HEK293 (cell line): Measurements from ENCODE around the gene MICAL3.

Experiments used
- CTCF ChIA-PET: fragments of 350-600 bp; formaldehyde crosslinking; extraction: SDS; loops from one replicate; lab custom pipeline; 2021; ENCODE audit warnings: antibody characterized with exemption; lab: Yijun Ruan, JAX
- POLR2A ChIA-PET: fragments of 300-600 bp; formaldehyde crosslinking; extraction: SDS; loops from one replicate; lab custom pipeline; 2020; ENCODE audit warnings: antibody characterized with exemption, inconsistent platforms; lab: Yijun Ruan, JAX
- H3K27ac ChIP-seq: fragments of 200-500 bp; sonication (Bioruptor generic); 2 replicates; pipeline ENCODE4 v1.5.1; 2014; ENCODE audit warnings: low read depth, low read length, control low read depth, inconsistent platforms; ENCODE audit errors: extremely low read depth
- H3K36me3 ChIP-seq, 2 experiments: fragments of 200-500 bp in 1 of 2; sonication (Bioruptor generic) in 1 of 2; 1 replicate in 1 of 2; 2 replicates in 1 of 2; pipeline ENCODE4 v1.5.1; 2014 to 2017; ENCODE audit warnings: inconsistent platforms in 2 of 2, low read length in 2 of 2; ENCODE audit not compliant: control insufficient read depth in 2 of 2, insufficient read depth in 1 of 2
- H3K4me1 ChIP-seq: fragments of 200-500 bp; sonication (Bioruptor generic); 2 replicates; pipeline ENCODE4 v1.5.1; 2014; ENCODE audit warnings: mild to moderate bottlenecking, low read length, inconsistent platforms; ENCODE audit not compliant: control insufficient read depth, insufficient read depth
- H3K4me3 ChIP-seq: 2 replicates; pipeline ENCODE4 v1.5.1; 2011; ENCODE audit warnings: low read depth, mild to moderate bottlenecking, control low read depth, low read length, moderate library complexity
- H3K9me3 ChIP-seq: fragments of 200-500 bp; sonication (Bioruptor generic); 2 replicates; pipeline ENCODE4 v1.5.1; 2014; ENCODE audit warnings: low read depth, low read length, inconsistent platforms; ENCODE audit not compliant: control insufficient read depth, insufficient read depth
- BCL11A ChIP-seq: fragments of 450-650 bp; formaldehyde crosslinking; IDR thresholded peaks from 2 replicates; pipeline ENCODE4 v1.5.1; 2016; ENCODE audit warnings: low read depth, missing biosample characterization, missing genetic modification characterization
- OVOL3 ChIP-seq: fragments of 450-650 bp; formaldehyde crosslinking; IDR thresholded peaks from 2 replicates; pipeline ENCODE4 v1.5.1; 2016; ENCODE audit warnings: missing biosample characterization, missing genetic modification characterization
- SCRT2 ChIP-seq: fragments of 450-650 bp; formaldehyde crosslinking; IDR thresholded peaks from 2 replicates; pipeline ENCODE4 v1.5.1; 2016; ENCODE audit warnings: missing biosample characterization, missing genetic modification characterization
- ZBTB1 ChIP-seq: fragments of 450-650 bp; formaldehyde crosslinking; IDR thresholded peaks from 2 replicates; pipeline ENCODE4 v1.5.1; 2016; ENCODE audit warnings: missing biosample characterization, missing genetic modification characterization
- ZFP3 ChIP-seq: fragments of 450-650 bp; formaldehyde crosslinking; IDR thresholded peaks from 2 replicates; pipeline ENCODE4 v1.5.1; 2016; ENCODE audit warnings: low read depth, missing biosample characterization, missing genetic modification characterization
- ZNF174 ChIP-seq: fragments of 450-650 bp; formaldehyde crosslinking; IDR thresholded peaks from 2 replicates; pipeline ENCODE4 v1.5.0; 2017; ENCODE audit warnings: missing biosample characterization, mild to moderate bottlenecking, missing genetic modification characterization
- ZNF426 ChIP-seq: fragments of 450-650 bp; formaldehyde crosslinking; IDR thresholded peaks from 2 replicates; pipeline ENCODE4 v1.5.1; 2017; ENCODE audit warnings: missing biosample characterization, missing genetic modification characterization, mild to moderate bottlenecking, inconsistent platforms, moderate library complexity
- ZNF501 ChIP-seq: fragments of 450-650 bp; formaldehyde crosslinking; IDR thresholded peaks from 2 replicates; pipeline ENCODE4 v1.5.1; 2016; ENCODE audit warnings: missing biosample characterization, missing genetic modification characterization
- ZNF571 ChIP-seq: fragments of 450-650 bp; formaldehyde crosslinking; IDR thresholded peaks from 2 replicates; pipeline ENCODE4 v1.5.0; 2017; ENCODE audit warnings: missing biosample characterization, missing genetic modification characterization
- ZNF610 ChIP-seq: fragments of 450-650 bp; formaldehyde crosslinking; IDR thresholded peaks from 2 replicates; pipeline ENCODE4 v1.5.1; 2016; ENCODE audit warnings: missing biosample characterization, missing genetic modification characterization, borderline replicate concordance
- ZNF624 ChIP-seq: fragments of 450-650 bp; formaldehyde crosslinking; IDR thresholded peaks from 2 replicates; pipeline ENCODE4 v1.5.1; 2017; ENCODE audit warnings: missing biosample characterization, missing genetic modification characterization
- ZNF654 ChIP-seq: fragments of 450-650 bp; formaldehyde crosslinking; IDR thresholded peaks from 2 replicates; pipeline ENCODE4 v1.5.1; 2016; ENCODE audit warnings: low read depth, missing biosample characterization, missing genetic modification characterization
- ZNF701 ChIP-seq: fragments of 450-650 bp; formaldehyde crosslinking; IDR thresholded peaks from 2 replicates; pipeline ENCODE4 v1.5.1; 2016; ENCODE audit warnings: missing biosample characterization, missing genetic modification characterization
- ZNF785 ChIP-seq: fragments of 450-650 bp; formaldehyde crosslinking; IDR thresholded peaks from 2 replicates; pipeline ENCODE4 v1.5.1; 2016; ENCODE audit warnings: missing biosample characterization, missing genetic modification characterization
- ZNF791 ChIP-seq: fragments of 450-650 bp; formaldehyde crosslinking; IDR thresholded peaks from 2 replicates; pipeline ENCODE4 v1.5.1; 2016; ENCODE audit warnings: missing biosample characterization, missing genetic modification characterization
- ZNF792 ChIP-seq: fragments of 450-650 bp; formaldehyde crosslinking; IDR thresholded peaks from 2 replicates; pipeline ENCODE4 v1.5.1; 2016; ENCODE audit warnings: missing biosample characterization, missing genetic modification characterization
- ZNF837 ChIP-seq: fragments of 450-650 bp; formaldehyde crosslinking; IDR thresholded peaks from 2 replicates; pipeline ENCODE4 v1.5.1; 2016; ENCODE audit warnings: missing biosample characterization, missing genetic modification characterization
- TF ChIP-seq, protein P1 (sequence below): sonication (generic); formaldehyde crosslinking; IDR thresholded peaks from 2 replicates; pipeline ENCODE4 v1.8.1; 2022; ENCODE audit warnings: mild to moderate bottlenecking, moderate library complexity, missing genetic modification reagents
- TF ChIP-seq, protein P2 (sequence below): fragments of 450-650 bp; formaldehyde crosslinking; IDR thresholded peaks from 2 replicates; pipeline ENCODE4 v1.5.1; 2016; ENCODE audit warnings: missing biosample characterization, missing genetic modification characterization
- TF ChIP-seq, protein P3 (sequence below): fragments of 450-650 bp; formaldehyde crosslinking; IDR thresholded peaks from 2 replicates; pipeline ENCODE4 v1.5.1; 2017; ENCODE audit warnings: missing biosample characterization, missing genetic modification characterization
- TF ChIP-seq, protein P4 (sequence below): fragments of 450-650 bp; formaldehyde crosslinking; IDR thresholded peaks from 2 replicates; pipeline ENCODE4 v1.5.1; 2017; ENCODE audit warnings: missing biosample characterization, missing genetic modification characterization
- TF ChIP-seq, protein P5 (sequence below): fragments of 450-650 bp; formaldehyde crosslinking; IDR thresholded peaks from 2 replicates; pipeline ENCODE4 v1.5.1; 2017; ENCODE audit warnings: missing biosample characterization, missing genetic modification characterization

The MICAL3 gene

DNA sequence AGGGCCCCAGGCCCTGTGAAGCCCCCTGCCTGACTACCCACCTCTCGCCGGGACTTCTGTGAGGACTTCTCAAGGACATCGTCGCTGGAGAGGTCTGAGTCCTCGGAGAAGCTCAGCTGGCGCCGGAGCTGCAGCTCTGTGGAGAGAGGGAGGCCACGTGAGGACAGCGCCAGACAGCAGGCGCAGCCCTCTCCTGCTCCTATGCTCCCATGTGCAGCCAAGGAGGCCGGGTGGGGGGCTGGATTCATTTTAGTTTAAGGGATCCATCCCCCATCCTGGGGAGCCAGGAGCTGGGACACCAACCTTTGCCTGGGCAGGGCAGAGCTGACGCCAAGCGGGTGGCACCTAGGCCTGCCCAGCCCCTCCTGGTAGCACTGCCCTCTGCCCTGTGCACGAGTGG lies 207.7 kb downstream of the MICAL3 start (continued):
- TF ChIP-seq, protein P1, sequence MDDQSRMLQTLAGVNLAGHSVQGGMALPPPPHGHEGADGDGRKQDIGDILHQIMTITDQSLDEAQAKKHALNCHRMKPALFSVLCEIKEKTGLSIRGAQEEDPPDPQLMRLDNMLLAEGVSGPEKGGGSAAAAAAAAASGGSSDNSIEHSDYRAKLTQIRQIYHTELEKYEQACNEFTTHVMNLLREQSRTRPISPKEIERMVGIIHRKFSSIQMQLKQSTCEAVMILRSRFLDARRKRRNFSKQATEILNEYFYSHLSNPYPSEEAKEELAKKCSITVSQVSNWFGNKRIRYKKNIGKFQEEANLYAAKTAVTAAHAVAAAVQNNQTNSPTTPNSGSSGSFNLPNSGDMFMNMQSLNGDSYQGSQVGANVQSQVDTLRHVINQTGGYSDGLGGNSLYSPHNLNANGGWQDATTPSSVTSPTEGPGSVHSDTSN (CRISPR knock-in tag), result no peak
- TF ChIP-seq, protein P2, sequence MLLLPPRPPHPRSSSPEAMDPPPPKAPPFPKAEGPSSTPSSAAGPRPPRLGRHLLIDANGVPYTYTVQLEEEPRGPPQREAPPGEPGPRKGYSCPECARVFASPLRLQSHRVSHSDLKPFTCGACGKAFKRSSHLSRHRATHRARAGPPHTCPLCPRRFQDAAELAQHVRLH (tag by site-specific recombination), result no peak
- TF ChIP-seq ZNF610 (no peak), ZNF426 (tag by site-specific recombination) (no peak), ZNF501 (tag by site-specific recombination) (no peak)
- TF ChIP-seq, protein P3, sequence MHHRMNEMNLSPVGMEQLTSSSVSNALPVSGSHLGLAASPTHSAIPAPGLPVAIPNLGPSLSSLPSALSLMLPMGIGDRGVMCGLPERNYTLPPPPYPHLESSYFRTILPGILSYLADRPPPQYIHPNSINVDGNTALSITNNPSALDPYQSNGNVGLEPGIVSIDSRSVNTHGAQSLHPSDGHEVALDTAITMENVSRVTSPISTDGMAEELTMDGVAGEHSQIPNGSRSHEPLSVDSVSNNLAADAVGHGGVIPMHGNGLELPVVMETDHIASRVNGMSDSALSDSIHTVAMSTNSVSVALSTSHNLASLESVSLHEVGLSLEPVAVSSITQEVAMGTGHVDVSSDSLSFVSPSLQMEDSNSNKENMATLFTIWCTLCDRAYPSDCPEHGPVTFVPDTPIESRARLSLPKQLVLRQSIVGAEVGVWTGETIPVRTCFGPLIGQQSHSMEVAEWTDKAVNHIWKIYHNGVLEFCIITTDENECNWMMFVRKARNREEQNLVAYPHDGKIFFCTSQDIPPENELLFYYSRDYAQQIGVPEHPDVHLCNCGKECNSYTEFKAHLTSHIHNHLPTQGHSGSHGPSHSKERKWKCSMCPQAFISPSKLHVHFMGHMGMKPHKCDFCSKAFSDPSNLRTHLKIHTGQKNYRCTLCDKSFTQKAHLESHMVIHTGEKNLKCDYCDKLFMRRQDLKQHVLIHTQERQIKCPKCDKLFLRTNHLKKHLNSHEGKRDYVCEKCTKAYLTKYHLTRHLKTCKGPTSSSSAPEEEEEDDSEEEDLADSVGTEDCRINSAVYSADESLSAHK, result no peak

DNA sequence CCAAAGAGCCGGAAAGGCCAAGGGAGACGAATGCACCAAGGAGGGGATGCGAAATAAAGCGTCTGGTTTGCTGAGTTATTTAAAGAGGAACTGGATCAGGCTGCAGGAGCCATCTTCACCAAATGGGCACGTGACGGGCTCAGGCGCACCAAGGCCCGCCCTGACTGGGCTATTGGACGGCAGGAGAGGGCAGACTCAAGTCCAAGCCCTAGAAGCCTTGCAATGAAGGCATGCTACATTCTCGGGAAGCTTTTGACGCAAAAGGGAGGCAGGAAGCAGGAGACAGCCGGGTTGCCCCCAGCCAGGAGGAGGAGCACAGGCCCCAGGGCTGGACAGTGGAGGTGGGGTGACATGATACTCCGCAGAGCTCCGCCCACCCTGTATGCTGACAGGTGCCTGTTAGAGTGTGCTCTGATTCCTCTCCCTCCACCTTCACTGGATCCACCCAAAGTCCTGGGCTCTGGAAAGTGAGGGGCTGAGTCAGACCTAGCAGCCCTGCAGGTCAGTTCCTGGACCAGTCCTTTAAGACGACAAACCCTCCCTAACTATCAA lies 208.6 kb downstream of the MICAL3 start:
- Histone ChIP-seq H3K9me3 (no peaks in the 10 kb centered on the region), H3K4me3 (no peak overlapping the region), H3K27ac (no peak overlapping the region), H3K4me1 (no peaks in the 10 kb centered on the region), H3K36me3 (peaks cover 5 to 68% of the 10 kb centered on the region in 2 experiments; a peak in 2 of 3 replicates)
- ChIA-PET CTCF (interaction anchor here (0.6 to 2.2 kb wide), 2 partner anchors 76 to 260 kb away, joined by 3 to 6 read pairs; no protein-coding TSS in a partner anchor), POLR2A (no interaction called here)
- no peak for TF ChIP-seq ZNF701
- peak; percentile 81 for TF ChIP-seq SCRT2 (tag by site-specific recombination)
- TF ChIP-seq ZBTB1, result no peak
- TF ChIP-seq ZNF624 (tag by site-specific recombination), result no peak

DNA sequence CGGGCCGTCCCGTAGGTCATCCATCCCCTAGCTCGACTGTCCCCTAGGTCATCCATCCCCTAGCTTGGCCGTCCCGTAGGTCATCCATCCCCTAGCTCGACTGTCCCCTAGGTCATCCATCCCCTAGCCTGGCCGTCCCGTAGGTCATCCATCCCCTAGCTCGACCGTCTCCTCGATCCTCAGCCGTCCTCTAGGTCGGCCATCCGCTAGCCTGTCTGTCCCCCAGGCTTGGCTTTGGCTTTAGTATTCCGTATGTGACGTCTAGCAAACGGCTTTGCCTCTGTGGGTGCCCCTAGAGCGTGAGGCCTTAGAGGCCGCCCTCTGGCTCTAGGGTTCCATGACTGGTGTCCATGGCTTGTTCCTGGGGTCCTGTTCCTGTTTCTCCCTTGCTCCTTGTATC lies 209.5 kb downstream of the MICAL3 start:
- Histone ChIP-seq H3K27ac (no peak overlapping the region), H3K9me3 (no peaks in the 10 kb centered on the region), H3K4me1 (no peaks in the 10 kb centered on the region), H3K36me3 (peaks cover 5 to 70% of the 10 kb centered on the region in 2 experiments; a peak in 2 of 3 replicates), H3K4me3 (no peak overlapping the region)
- TF ChIP-seq ZNF837 (tag by site-specific recombination) (no peak), BCL11A (tag by site-specific recombination) (no peak), ZNF654 (no peak), ZNF785 (tag by site-specific recombination) (no peak), ZNF174 (no peak), ZNF791 (tag by site-specific recombination) (no peak), OVOL3 (tag by site-specific recombination) (no peak), ZFP3 (tag by site-specific recombination) (no peak), ZNF792 (no peak), ZNF571 (no peak)
- TF ChIP-seq, protein P4, sequence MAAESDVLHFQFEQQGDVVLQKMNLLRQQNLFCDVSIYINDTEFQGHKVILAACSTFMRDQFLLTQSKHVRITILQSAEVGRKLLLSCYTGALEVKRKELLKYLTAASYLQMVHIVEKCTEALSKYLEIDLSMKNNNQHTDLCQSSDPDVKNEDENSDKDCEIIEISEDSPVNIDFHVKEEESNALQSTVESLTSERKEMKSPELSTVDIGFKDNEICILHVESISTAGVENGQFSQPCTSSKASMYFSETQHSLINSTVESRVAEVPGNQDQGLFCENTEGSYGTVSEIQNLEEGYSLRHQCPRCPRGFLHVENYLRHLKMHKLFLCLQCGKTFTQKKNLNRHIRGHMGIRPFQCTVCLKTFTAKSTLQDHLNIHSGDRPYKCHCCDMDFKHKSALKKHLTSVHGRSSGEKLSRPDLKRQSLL, result no peak
- TF ChIP-seq, protein P5, sequence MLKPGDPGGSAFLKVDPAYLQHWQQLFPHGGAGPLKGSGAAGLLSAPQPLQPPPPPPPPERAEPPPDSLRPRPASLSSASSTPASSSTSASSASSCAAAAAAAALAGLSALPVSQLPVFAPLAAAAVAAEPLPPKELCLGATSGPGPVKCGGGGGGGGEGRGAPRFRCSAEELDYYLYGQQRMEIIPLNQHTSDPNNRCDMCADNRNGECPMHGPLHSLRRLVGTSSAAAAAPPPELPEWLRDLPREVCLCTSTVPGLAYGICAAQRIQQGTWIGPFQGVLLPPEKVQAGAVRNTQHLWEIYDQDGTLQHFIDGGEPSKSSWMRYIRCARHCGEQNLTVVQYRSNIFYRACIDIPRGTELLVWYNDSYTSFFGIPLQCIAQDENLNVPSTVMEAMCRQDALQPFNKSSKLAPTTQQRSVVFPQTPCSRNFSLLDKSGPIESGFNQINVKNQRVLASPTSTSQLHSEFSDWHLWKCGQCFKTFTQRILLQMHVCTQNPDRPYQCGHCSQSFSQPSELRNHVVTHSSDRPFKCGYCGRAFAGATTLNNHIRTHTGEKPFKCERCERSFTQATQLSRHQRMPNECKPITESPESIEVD (tag by site-specific recombination), result no peak
- ChIA-PET CTCF (interaction anchor here (2.2 kb wide), 1 partner anchor 261 kb away, joined by 6 read pairs; no protein-coding TSS in a partner anchor), POLR2A (no interaction called here)
